NCI-H2029 (cell line): ENCODE results near the gene BMAL1.
"Not testable (repeated sequence)": the region's sequence is repeated elsewhere in the genome, so short reads cannot be mapped to it uniquely, and the experiment has no call there.

Experiments
- DNase-seq: peaks from one replicate; lab custom pipeline; 2025; lab: John Stamatoyannopoulos, UW

The BMAL1 gene

DNA sequence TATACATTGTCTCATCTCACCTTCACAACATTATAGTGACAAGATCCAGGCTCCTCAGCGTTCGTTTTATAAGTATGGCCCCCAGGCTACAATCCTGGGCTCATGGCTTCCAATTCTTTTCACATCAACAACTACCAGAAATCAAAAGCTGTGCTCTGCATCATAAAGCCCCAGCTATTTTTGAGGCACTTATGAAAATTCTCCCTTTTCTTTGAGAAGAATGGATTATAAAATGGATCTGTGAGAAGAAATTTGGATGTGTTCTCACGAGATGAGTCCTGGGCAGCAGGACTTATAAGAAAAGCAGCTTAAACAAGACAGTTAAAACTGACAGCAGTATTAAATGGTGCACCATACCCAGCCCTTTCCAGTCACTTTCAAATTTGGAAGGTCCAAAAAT, 105.2 kb downstream of the BMAL1 start:
- DNase-seq, result no peak

DNA sequence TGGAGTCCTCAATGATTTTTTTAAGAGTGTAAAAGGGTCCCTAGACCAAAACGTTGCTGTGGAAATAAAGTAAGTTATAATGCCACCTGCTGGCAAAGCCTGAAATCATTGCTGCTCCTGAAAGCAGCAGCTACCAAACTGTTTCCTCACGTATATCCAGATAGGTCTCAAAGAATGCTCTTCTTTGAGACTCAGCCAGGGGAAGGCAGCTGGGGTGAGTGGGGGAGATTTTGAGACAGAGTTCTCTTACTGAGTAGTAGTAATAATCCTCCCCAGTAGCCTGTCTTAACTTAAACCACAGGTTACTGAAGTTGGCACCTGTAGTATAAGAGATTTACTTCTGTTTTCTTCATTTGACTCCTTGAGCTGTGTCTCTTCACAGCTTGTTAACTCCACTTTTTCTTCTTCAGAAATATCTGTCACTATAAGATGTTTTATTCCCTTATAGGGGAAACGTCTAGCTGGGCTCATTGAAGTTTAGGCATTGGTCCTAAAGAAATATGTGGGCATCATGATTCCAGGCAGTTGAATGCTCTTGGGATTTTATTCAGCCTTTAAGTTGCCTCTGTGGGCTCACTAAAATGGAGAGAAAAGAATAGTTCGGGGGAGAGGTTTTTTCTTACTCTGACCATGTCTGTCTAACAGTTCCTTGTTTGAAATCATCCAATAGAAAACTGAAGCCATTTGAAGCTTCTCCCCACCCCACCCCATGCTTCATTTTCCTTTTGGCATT, 107.5 kb downstream of the BMAL1 start:
- no peak for DNase-seq

DNA sequence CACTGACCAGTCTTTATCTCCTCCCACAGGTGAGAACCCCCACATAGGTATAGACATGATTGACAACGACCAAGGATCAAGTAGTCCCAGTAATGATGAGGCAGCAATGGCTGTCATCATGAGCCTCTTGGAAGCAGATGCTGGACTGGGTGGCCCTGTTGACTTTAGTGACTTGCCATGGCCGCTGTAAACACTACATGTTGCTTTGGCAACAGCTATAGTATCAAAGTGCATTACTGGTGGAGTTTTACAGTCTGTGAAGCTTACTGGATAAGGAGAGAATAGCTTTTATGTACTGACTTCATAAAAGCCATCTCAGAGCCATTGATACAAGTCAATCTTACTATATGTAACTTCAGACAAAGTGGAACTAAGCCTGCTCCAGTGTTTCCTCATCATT, 109.0 kb downstream of the BMAL1 start:
- peak; percentile 20 for DNase-seq

DNA sequence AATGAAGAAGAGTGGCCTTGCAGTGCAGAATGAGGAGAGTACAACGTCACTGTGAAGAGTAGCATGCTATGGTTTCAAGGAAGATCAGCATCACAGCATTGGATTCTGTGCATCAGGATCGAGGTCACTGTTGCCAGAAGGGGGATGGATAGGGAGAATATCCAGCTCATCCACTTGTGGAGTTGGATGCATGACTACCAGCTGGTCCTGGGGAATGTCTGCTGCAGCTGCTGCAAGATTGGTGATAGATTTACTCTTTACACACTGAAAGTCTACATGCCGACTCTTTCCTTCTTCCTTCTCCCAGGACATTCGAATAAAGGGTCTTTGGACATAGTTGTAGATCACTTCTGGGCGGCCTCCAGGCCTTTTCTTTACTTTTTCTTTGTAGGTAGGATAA, 111.2 kb downstream of the BMAL1 start:
- no peak for DNase-seq

DNA sequence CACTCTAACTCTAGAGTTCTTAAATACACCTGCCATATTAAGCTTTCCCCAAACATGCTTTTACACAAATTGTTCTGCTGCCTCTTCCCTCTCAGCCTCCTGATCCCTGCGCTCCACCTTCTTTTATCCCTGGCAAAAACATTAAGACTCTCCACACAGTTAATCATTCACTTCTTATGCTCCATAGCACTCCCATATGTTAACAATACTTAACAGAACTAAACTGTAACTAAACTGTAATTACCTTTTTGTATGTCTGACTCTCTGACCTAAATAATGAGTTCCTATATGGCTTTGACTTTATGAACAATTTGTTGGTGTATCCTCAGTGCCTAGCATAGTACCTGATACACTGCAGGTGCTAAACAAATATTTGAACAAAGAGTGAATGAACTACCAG, 113.6 kb downstream of the BMAL1 start:
- DNase-seq, result no peak

DNA sequence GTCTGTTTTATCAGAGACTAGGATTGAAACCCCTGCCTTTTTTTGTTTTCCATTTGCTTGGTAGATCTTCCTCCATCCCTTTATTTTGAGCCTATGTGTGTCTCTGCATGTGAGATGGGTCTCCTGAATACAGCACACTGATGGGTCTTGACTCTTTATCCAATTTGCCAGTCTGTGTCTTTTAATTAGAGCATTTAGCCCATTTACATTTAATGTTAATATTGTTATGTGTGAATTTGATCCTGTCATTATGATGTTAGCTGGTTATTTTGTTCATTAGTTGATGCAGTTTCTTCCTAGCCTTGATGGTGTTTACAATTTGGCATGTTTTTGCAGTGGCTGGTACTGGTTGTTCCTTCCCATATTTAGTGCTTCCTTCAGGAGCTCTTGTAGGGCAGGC, 120.7 kb downstream of the BMAL1 start:
- DNase-seq, result not testable (repeated sequence)

DNA sequence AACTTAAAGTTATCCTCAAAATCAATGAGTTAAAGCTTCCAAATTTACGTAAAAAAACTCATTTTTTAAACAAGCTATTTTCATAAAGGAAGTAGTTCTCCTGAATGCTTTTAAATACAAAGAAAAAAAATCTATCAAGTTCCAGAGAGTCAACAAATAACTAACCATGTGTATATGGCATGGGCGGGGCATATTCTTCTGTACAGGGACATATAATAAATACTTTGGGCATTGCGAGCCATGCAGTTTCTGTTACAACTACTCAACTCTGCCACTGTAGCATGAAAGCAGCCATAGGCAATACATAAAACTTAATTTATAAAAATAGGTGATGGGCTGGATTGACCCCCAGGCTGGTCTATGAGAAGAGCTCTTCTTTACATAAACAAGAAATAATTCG, 127.6 kb downstream of the BMAL1 start:
- no peak for DNase-seq

DNA sequence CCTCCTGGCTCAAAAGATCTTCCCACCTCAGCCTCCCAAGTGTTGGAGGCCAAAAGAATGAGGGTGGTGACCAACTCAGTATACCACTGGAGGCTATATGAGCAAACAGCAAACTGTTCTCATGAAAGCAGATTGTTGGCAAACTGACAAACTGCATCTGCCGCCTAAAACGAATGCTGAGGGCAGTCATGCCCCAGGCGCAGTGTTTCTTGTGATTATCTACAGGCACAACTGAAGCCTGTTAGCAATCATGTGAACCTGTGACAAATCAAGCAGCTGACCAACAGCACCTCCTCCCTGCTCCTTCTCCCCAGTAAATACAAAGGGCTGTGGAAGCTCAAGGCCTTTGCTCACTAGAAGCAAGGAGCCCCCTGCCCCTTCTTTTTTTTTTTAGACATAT, 137.6 kb downstream of the BMAL1 start:
- DNase-seq, result no peak

DNA sequence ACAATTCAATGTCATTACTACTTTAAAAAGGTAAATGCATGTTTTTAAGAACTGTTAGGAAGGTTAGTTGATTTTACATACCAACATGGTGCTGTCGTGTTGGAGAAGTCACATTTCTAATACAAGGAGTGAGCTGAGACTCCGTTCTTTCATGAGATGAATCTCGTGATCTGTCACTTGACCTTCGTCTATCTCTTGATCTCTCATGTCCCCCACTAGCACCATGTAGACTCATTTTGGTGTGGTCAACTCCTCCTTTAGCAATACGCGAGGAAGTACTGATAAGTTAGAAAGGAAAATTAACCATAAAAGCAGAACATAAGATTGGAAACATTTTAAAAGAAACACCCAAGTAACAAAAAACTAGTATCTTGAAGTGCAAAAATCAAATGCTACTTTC, 144.0 kb downstream of the BMAL1 start:
- DNase-seq, result no peak

DNA sequence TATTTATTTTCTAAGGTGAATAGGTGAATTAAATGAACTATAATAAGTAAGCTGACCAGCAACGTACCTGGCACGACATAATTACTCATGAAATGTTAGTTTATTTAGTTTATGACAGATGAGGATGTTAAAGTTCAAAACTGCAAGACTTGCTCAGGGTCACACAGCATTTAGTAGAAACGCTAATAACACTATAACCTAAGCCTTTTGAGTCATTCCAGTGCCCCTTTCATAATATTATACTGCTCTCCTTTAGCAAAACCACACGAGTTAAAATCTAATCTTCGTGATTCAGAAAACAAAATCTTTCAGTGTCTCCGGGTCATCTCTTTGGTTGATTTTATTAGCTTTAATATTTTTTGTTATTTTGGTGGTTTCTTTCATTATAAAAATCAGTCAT, 145.8 kb downstream of the BMAL1 start:
- DNase-seq, result no peak

DNA sequence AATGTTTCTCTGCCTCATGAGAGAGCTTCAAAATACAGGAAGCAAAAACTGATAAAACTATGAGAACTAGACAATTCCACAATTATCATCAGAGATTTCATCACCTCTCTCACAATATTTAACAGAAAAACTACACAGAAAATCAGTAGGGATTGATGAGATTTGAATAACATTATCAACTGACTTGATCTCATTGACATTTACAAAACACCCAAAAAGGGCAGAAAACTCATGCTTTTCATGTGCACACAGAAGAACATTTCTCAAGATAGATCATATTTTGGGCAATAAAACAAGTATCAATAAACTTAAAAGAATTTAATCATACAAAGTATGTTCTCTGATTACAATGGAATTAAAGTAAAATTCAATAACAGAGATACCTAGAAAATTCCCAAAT, 149.8 kb downstream of the BMAL1 start:
- no peak for DNase-seq

DNA sequence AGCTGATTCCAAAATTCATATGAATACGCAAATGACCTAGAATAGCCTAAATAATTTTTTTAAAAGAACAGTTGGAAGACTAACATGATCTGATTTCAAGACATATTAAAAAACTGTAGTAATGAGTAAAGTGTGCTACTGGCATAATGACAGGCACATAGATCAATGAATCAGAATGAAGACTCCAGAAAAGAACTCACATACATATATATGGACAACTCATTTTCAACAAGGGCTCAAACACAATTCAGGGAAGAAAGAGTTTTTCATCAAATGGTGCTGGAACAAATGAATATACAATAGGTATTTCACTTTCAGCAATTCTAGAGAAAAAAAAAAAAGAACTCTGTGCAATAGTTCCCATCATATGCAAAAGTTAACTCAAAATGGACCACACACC, 151.7 kb downstream of the BMAL1 start:
- DNase-seq, result no peak

DNA sequence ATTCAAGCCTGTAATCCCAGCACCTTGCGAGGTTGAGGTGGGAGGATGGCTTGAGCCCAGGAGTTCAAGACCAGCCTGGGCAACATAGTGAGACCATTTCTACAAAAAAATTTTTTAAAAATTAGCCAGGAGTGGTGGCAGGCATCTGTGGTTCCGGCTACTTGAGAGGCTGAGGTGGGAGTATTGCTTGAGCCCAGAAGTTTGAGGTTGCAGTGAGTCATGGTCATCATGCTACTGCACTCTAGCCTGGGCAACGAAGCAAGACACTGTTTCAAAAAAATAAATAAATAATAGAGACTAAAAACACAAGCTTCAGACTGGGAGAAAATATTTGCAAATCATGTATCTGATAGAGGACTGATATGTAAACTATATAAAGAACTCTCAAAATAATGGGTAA, 152.2 kb downstream of the BMAL1 start:
- no peak for DNase-seq

DNA sequence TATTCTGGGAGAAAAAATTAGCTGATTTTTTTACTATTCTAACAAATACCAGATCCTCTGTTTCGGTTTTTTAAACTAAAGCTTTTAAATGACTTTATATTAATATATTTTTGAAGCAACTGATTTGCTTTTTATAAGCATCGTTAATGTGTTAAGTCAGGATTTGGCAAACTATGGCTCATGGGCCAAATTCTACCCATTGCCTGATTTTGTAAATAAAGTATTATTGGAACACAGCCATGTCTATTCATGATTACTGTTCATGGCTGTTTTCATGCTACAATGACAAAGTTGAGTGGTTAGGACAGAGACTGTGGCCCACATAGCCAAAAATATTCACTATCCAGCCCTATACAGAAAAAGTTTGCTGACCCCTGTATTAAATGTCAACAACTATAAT, 155.8 kb downstream of the BMAL1 start:
- DNase-seq, result peak; percentile 2

DNA sequence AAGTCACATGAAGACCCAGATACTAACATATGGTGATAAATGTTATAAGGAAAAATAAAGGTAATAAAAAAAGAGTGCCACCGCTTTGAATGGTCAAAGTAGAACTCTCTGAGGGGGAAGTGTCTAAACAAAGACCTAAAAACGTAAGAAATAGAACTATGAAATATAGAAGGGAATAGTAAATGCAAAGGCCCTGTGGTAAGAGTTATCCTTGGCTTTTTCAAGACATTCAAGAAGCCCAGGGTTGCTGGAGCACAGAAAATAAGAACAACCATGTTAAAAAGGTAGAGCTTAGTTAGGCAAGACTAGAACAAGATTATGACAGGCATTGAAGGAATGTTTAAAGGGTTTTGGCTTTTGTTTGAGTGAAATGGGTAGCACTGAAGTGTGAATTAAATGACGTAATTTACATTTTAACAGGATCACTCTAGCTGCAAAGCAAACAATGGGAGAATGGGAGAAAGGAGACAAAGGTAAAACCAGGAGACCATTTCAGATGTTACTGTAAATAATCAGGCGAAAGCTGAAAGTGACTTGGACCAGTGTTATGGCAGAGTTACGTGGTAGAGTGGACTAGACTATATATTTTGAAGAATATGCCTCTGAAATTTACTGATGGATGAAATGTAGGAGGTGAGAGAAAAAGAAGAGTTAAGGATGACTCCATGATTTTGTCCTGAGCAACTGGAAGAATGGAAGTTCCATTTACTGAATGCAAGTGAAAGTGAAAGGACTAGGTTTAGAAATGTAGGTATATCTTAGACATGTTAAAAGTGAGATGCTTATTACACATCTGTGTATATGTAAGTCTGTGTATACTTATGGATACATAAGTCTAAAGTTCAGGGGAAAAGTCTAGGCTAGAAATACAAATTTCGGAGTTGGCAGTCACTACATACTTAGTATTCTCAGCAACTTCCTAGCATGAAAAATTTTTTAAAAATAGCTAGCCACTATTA, 156.9 kb downstream of the BMAL1 start:
- peak; percentile 12 for DNase-seq

DNA sequence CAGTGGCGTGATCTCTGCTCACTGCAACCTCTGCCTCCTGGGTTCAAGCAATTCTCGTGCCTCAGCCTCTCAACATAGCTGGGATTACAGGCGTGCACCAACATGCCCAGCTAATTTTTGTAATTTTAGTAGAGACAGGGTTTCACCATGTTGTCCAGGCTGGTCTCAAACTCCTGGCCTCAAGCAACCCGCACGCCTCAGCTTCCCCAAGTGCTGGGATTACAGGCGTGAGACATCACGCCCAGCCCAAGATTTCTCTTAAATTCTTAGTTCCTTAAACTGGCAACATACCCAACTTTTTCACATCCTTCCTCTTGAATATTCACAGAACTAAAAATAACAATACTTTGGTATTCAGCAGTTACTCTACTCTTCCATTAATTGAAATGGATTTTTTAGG, 159.2 kb downstream of the BMAL1 start:
- not testable (repeated sequence) for DNase-seq
